Measurements from ENCODE around the gene LHFPL3. TPM values are rescaled to one million over a fixed set of nuclear protein-coding genes. Genes with fewer than 3 reads are reported as not detected.

Gene LHFPL3
- total RNA-seq, 1 experiment from 2014 or later, result not detected

DNA sequence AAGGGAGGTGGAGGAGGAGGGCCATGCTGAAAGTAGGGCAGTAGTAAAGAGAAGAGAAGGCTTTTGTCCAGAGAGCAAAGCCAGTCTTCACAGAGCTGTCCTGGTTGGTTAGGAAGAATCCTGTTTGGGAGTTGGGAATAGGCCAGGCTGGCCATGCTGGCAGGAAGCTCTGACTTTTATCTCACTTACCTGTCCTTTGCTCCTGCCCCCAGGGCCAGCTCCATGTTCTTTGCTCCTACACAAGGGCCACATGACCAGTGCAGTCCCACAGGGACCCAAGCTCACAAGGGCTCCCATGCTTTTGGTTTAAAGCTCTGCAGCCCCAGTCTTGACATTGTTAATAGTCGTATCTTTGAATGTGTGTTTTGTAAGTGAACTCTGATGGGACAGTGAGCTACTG is 524.0 kb downstream of the LHFPL3 start:
- TF ChIP-seq, protein P1, sequence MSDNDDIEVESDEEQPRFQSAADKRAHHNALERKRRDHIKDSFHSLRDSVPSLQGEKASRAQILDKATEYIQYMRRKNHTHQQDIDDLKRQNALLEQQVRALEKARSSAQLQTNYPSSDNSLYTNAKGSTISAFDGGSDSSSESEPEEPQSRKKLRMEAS (IDR thresholded peaks at IDR 0.05), result no peak
- TF ChIP-seq JUND (IDR thresholded peaks at IDR 0.05), result no peak
- ChIA-PET RAD21 (ENCODE audit: low non-redundant PET in 1 of 2, low total read pairs in 2 of 2, uncharacterized antibody in 2 of 2, unreplicated experiment in 2 of 2) (no interaction called here), CTCF (interaction anchor here (1.7 kb wide), 2 partner anchors 10 to 31 kb away, joined by 5 to 7 read pairs; no protein-coding TSS in a partner anchor), POLR2A (no interaction called here)
- H3K4me3 ChIP-seq (replicated peaks in 1 of 2; ENCODE audit: low read depth in 1 of 2, low read length in 2 of 2), result no peak overlapping the region
- no peaks in the 10 kb centered on the region for H3K4me1 ChIP-seq (ENCODE audit: control insufficient read depth in 1 of 2, insufficient read depth in 2 of 2, low read length in 2 of 2)
- BruUV-seq (replicated peaks), result no TSS peak
- H3K9me2 ChIP-seq (ENCODE audit: insufficient read depth), result no peaks in the 10 kb centered on the region
- no peak overlapping the region for H3K27ac ChIP-seq (ENCODE audit: low read depth, low read length)
- DNase-seq (ENCODE audit: low read depth, low spot score) (no peak), ATAC-seq (no peak)
- H3K9ac ChIP-seq (ENCODE audit: low read length), result no peak overlapping the region
- H3K36me3 ChIP-seq (ENCODE audit: control insufficient read depth in 1 of 2, insufficient read depth in 2 of 2, low read length in 2 of 2), result no peaks in the 10 kb centered on the region
- no peaks in the 10 kb centered on the region for H3K79me2 ChIP-seq (ENCODE audit: insufficient read depth, low read length)
- H2AFZ ChIP-seq (ENCODE audit: low read depth, low read length, poor library complexity, severe bottlenecking), result no peak overlapping the region
- H3K27me3 ChIP-seq (ENCODE audit: insufficient read depth, low read length), result peaks cover 34% of the 10 kb centered on the region
- no peaks in the 10 kb centered on the region for H4K20me1 ChIP-seq (ENCODE audit: insufficient read depth)
- no peak overlapping the region for H3K4me2 ChIP-seq (ENCODE audit: low read length)
- intact Hi-C loops (cut with micrococcal nuclease), result loop anchor here (10.0 kb wide), 1 partner anchor 1278 kb away; no protein-coding TSS in a partner anchor
- no peaks in the 10 kb centered on the region for H3K9me3 ChIP-seq (ENCODE audit: control insufficient read depth in 1 of 2, insufficient read depth in 1 of 2, low read depth in 1 of 2, low read length in 2 of 2)

DNA sequence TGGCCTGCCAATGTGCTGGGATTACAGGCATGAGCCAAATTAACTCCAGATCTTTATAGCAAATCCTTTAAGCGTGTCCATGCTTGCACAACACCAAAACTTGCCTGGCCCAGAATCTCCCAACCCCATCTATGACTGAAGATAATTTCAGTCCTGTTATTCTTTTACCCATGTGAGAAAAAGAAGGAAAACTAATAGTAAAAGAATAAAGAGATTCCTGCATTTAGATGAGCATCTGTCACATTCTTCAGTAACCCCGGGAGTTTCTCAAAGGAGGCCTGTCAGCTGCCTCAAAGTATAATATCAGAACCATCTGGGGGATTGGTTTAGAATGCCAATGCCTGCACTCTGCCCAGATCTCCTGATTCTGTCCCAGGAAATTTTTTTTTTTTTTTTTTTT is 527.5 kb downstream of the LHFPL3 start:
- CTCF ChIA-PET, result no interaction called here
- ATAC-seq, result no peak
- H3K9me3 ChIP-seq (ENCODE audit: control insufficient read depth in 1 of 2, insufficient read depth in 1 of 2, low read depth in 1 of 2, low read length in 2 of 2), result no peaks in the 10 kb centered on the region
- no peaks in the 10 kb centered on the region for H3K79me2 ChIP-seq (ENCODE audit: insufficient read depth, low read length)
- no peaks in the 10 kb centered on the region for H3K36me3 ChIP-seq (ENCODE audit: control insufficient read depth in 1 of 2, insufficient read depth in 2 of 2, low read length in 2 of 2)
- BruUV-seq (replicated peaks), result no TSS peak
- H2AFZ ChIP-seq (ENCODE audit: low read depth, low read length, poor library complexity, severe bottlenecking), result no peak overlapping the region
- H3K4me1 ChIP-seq (ENCODE audit: control insufficient read depth in 1 of 2, insufficient read depth in 2 of 2, low read length in 2 of 2), result no peaks in the 10 kb centered on the region
- H3K9ac ChIP-seq (ENCODE audit: low read length), result no peak overlapping the region
- no peak overlapping the region for H3K4me2 ChIP-seq (ENCODE audit: low read length)
- no peak overlapping the region for H3K27ac ChIP-seq (ENCODE audit: low read depth, low read length)
- intact Hi-C loops (cut with micrococcal nuclease), result loop anchor here (10.0 kb wide), 1 partner anchor 1281 kb away; no protein-coding TSS in a partner anchor
- POLR2A ChIA-PET, result no interaction called here
- no peak overlapping the region for H3K4me3 ChIP-seq (replicated peaks in 1 of 2; ENCODE audit: low read depth in 1 of 2, low read length in 2 of 2)
- no peak for DNase-seq (ENCODE audit: low read depth, low spot score)
- RAD21 ChIA-PET (ENCODE audit: low non-redundant PET in 1 of 2, low total read pairs in 2 of 2, uncharacterized antibody in 2 of 2, unreplicated experiment in 2 of 2), result no interaction called here
- peaks cover 51% of the 10 kb centered on the region for H3K27me3 ChIP-seq (ENCODE audit: insufficient read depth, low read length)
- no peaks in the 10 kb centered on the region for H3K9me2 ChIP-seq (ENCODE audit: insufficient read depth)
- H4K20me1 ChIP-seq (ENCODE audit: insufficient read depth), result no peaks in the 10 kb centered on the region
- TF ChIP-seq, protein P2, sequence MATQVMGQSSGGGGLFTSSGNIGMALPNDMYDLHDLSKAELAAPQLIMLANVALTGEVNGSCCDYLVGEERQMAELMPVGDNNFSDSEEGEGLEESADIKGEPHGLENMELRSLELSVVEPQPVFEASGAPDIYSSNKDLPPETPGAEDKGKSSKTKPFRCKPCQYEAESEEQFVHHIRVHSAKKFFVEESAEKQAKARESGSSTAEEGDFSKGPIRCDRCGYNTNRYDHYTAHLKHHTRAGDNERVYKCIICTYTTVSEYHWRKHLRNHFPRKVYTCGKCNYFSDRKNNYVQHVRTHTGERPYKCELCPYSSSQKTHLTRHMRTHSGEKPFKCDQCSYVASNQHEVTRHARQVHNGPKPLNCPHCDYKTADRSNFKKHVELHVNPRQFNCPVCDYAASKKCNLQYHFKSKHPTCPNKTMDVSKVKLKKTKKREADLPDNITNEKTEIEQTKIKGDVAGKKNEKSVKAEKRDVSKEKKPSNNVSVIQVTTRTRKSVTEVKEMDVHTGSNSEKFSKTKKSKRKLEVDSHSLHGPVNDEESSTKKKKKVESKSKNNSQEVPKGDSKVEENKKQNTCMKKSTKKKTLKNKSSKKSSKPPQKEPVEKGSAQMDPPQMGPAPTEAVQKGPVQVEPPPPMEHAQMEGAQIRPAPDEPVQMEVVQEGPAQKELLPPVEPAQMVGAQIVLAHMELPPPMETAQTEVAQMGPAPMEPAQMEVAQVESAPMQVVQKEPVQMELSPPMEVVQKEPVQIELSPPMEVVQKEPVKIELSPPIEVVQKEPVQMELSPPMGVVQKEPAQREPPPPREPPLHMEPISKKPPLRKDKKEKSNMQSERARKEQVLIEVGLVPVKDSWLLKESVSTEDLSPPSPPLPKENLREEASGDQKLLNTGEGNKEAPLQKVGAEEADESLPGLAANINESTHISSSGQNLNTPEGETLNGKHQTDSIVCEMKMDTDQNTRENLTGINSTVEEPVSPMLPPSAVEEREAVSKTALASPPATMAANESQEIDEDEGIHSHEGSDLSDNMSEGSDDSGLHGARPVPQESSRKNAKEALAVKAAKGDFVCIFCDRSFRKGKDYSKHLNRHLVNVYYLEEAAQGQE (IDR thresholded peaks at IDR 0.05; ENCODE audit: low read depth), result no peak
- TF ChIP-seq CBX3 (IDR thresholded peaks at IDR 0.05; ENCODE audit: low read depth) (no peak), SIN3A (IDR thresholded peaks at IDR 0.05; ENCODE audit: low read depth) (no peak), JUND (IDR thresholded peaks at IDR 0.05) (no peak), EGR1 (IDR thresholded peaks at IDR 0.05; ENCODE audit: low read depth) (no peak), EZH2phosphoT487 (IDR thresholded peaks at IDR 0.05; ENCODE audit: borderline replicate concordance) (no peak), POLR2A (IDR thresholded peaks at IDR 0.05; ENCODE audit: borderline replicate concordance, extremely low read depth, insufficient read depth, insufficient read length) (no peak), ZNF274 (IDR thresholded peaks at IDR 0.05; ENCODE audit: low read depth, low read length) (no peak), YY1 (IDR thresholded peaks at IDR 0.05; ENCODE audit: extremely low read depth, insufficient replicate concordance, low read depth, low read length) (no peak), TCF7L2 (IDR thresholded peaks at IDR 0.05; ENCODE audit: borderline replicate concordance, extremely low read depth, insufficient read depth, insufficient read length) (no peak), SRF (IDR thresholded peaks at IDR 0.05; ENCODE audit: low read depth) (no peak), CEBPB (IDR thresholded peaks at IDR 0.05; ENCODE audit: low read depth) (no peak), EZH2 (IDR thresholded peaks at IDR 0.05) (no peak)
- TF ChIP-seq, protein P3, sequence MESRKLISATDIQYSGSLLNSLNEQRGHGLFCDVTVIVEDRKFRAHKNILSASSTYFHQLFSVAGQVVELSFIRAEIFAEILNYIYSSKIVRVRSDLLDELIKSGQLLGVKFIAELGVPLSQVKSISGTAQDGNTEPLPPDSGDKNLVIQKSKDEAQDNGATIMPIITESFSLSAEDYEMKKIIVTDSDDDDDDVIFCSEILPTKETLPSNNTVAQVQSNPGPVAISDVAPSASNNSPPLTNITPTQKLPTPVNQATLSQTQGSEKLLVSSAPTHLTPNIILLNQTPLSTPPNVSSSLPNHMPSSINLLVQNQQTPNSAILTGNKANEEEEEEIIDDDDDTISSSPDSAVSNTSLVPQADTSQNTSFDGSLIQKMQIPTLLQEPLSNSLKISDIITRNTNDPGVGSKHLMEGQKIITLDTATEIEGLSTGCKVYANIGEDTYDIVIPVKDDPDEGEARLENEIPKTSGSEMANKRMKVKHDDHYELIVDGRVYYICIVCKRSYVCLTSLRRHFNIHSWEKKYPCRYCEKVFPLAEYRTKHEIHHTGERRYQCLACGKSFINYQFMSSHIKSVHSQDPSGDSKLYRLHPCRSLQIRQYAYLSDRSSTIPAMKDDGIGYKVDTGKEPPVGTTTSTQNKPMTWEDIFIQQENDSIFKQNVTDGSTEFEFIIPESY (IDR thresholded peaks at IDR 0.05; ENCODE audit: extremely low read depth, insufficient replicate concordance, low read length), result no peak
- TF ChIP-seq, protein P1 (IDR thresholded peaks at IDR 0.05), result no peak
